ENCODE results near the gene KCTD16. TPM values are rescaled to one million over a fixed set of nuclear protein-coding genes. Genes with fewer than 3 reads are reported as not detected.

Gene KCTD16
- total RNA-seq, 1 donor from 2014 or later: 5.6 TPM

GRCh38 chr5:144248015-144248414, 77.3 kb downstream of the KCTD16 start:
- DNase-seq (ENCODE audit: low read depth) (no peak), FAIRE-seq (no peak)
- Histone ChIP-seq H3K4me2 (ENCODE audit: low read length) (no peak overlapping the region), H3K4me3 (ENCODE audit: insufficient read depth, low read depth, low read length) (no peak overlapping the region), H4K20me1 (ENCODE audit: insufficient read depth, low read length) (no peaks in the 10 kb centered on the region), H2AFZ (ENCODE audit: low read depth, low read length) (no peak overlapping the region), H3K27ac (ENCODE audit: low read depth, low read length) (no peak overlapping the region), H3K9me3 (ENCODE audit: insufficient read depth, low read depth, low read length) (no peaks in the 10 kb centered on the region), H3K79me2 (ENCODE audit: insufficient read depth, low read length) (no peaks in the 10 kb centered on the region), H3K4me1 (ENCODE audit: insufficient read depth, low read length) (no peaks in the 10 kb centered on the region), H3K9ac (ENCODE audit: low read length) (no peak overlapping the region), H3K27me3 (ENCODE audit: insufficient read depth, low read length) (no peaks in the 10 kb centered on the region), H3K36me3 (ENCODE audit: insufficient read depth, low read length) (no peaks in the 10 kb centered on the region)
- Mint-ChIP-seq H3K4me1 (ENCODE audit: low read depth, unreplicated experiment) (peaks cover 16% of the 10 kb centered on the region), H3K36me3 (ENCODE audit: low read depth, unreplicated experiment) (no peaks in the 10 kb centered on the region), H3K4me3 (ENCODE audit: unreplicated experiment) (no peak overlapping the region), H3K9me3 (ENCODE audit: unreplicated experiment) (no peaks in the 10 kb centered on the region), H3K27me3 (ENCODE audit: low read depth, unreplicated experiment) (no peaks in the 10 kb centered on the region), H3K27ac (ENCODE audit: unreplicated experiment) (no peak overlapping the region)
- TF ChIP-seq EZH2 (IDR thresholded peaks at IDR 0.05; ENCODE audit: insufficient read depth, low read length) (no peak), CTCF (IDR thresholded peaks at IDR 0.05; ENCODE audit: insufficient read depth, low read depth, low read length) (no peak)

GRCh38 chr5:144249755-144250464, 79.2 kb downstream of the KCTD16 start:
- H3K27ac Mint-ChIP-seq (ENCODE audit: unreplicated experiment): no peak overlapping the region
- H3K79me2 ChIP-seq (ENCODE audit: insufficient read depth, low read length): no peaks in the 10 kb centered on the region
- FAIRE-seq: no peak
- H3K27ac ChIP-seq (ENCODE audit: low read depth, low read length): no peak overlapping the region
- H3K36me3 ChIP-seq (ENCODE audit: insufficient read depth, low read length): no peaks in the 10 kb centered on the region
- H3K4me1 ChIP-seq (ENCODE audit: insufficient read depth, low read length): no peaks in the 10 kb centered on the region
- H3K4me3 ChIP-seq (ENCODE audit: insufficient read depth, low read depth, low read length): no peak overlapping the region
- H3K9me3 Mint-ChIP-seq (ENCODE audit: unreplicated experiment): no peaks in the 10 kb centered on the region
- H3K4me3 Mint-ChIP-seq (ENCODE audit: unreplicated experiment): no peak overlapping the region
- no peaks in the 10 kb centered on the region for H3K27me3 Mint-ChIP-seq (ENCODE audit: low read depth, unreplicated experiment)
- no peak overlapping the region for H3K9ac ChIP-seq (ENCODE audit: low read length)
- no peaks in the 10 kb centered on the region for H3K9me3 ChIP-seq (ENCODE audit: insufficient read depth, low read depth, low read length)
- TF ChIP-seq CTCF (IDR thresholded peaks at IDR 0.05; ENCODE audit: insufficient read depth, low read depth, low read length) (no peak), EZH2 (IDR thresholded peaks at IDR 0.05; ENCODE audit: insufficient read depth, low read length) (no peak)
- H2AFZ ChIP-seq (ENCODE audit: low read depth, low read length): no peak overlapping the region
- DNase-seq (ENCODE audit: low read depth): no peak
- peaks cover 16% of the 10 kb centered on the region for H3K4me1 Mint-ChIP-seq (ENCODE audit: low read depth, unreplicated experiment)
- no peaks in the 10 kb centered on the region for H4K20me1 ChIP-seq (ENCODE audit: insufficient read depth, low read length)
- no peak overlapping the region for H3K4me2 ChIP-seq (ENCODE audit: low read length)
- H3K27me3 ChIP-seq (ENCODE audit: insufficient read depth, low read length): no peaks in the 10 kb centered on the region
- no peaks in the 10 kb centered on the region for H3K36me3 Mint-ChIP-seq (ENCODE audit: low read depth, unreplicated experiment)

- TF ChIP-seq CTCF (IDR thresholded peaks at IDR 0.05; ENCODE audit: insufficient read depth, low read depth, low read length) (no peak), EZH2 (IDR thresholded peaks at IDR 0.05; ENCODE audit: insufficient read depth, low read length) (no peak)
- Mint-ChIP-seq H3K36me3 (ENCODE audit: low read depth, unreplicated experiment) (no peaks in the 10 kb centered on the region), H3K27me3 (ENCODE audit: low read depth, unreplicated experiment) (no peaks in the 10 kb centered on the region), H3K4me1 (ENCODE audit: low read depth, unreplicated experiment) (no peaks in the 10 kb centered on the region), H3K27ac (ENCODE audit: unreplicated experiment) (no peak overlapping the region), H3K4me3 (ENCODE audit: unreplicated experiment) (no peak overlapping the region), H3K9me3 (ENCODE audit: unreplicated experiment) (no peaks in the 10 kb centered on the region)
- H3K36me3 ChIP-seq (ENCODE audit: insufficient read depth, low read length): no peaks in the 10 kb centered on the region
- no peaks in the 10 kb centered on the region for H3K79me2 ChIP-seq (ENCODE audit: insufficient read depth, low read length)
- no peak overlapping the region for H3K9ac ChIP-seq (ENCODE audit: low read length)
- no peak overlapping the region for H3K27ac ChIP-seq (ENCODE audit: low read depth, low read length)
- DNase-seq (ENCODE audit: low read depth) (no peak), FAIRE-seq (no peak)
- no peaks in the 10 kb centered on the region for H3K9me3 ChIP-seq (ENCODE audit: insufficient read depth, low read depth, low read length)
- H4K20me1 ChIP-seq (ENCODE audit: insufficient read depth, low read length): no peaks in the 10 kb centered on the region
- H3K4me3 ChIP-seq (ENCODE audit: insufficient read depth, low read depth, low read length): no peak overlapping the region
- H3K4me2 ChIP-seq (ENCODE audit: low read length): no peak overlapping the region
- H3K27me3 ChIP-seq (ENCODE audit: insufficient read depth, low read length): no peaks in the 10 kb centered on the region
- no peak overlapping the region for H2AFZ ChIP-seq (ENCODE audit: low read depth, low read length)
- no peaks in the 10 kb centered on the region for H3K4me1 ChIP-seq (ENCODE audit: insufficient read depth, low read length)
These were observed 83.9 kb downstream of the KCTD16 start for GRCh38 chr5:144254552-144254951.
